Cardiac atrium fibroblast (primary cell): Measurements from ENCODE around the gene MRGPRF. TPM values are rescaled to one million over a fixed set of nuclear protein-coding genes. Genes with fewer than 3 reads are reported as not detected.

ENCODE experiments used
- total RNA-seq: library from RNA; depleted of rRNA; stranded (reverse); fragments of >200 nt; gene quantifications from 2 replicates; pipeline ENCODE4 v1.2.3, GENCODE V29; 2015

The MRGPRF gene
- 4.9 and 9.4 TPM in 2 replicates for total RNA-seq

GRCh38 chr11:69013009-69013951 lies at the start of gene MRGPRF:
Gene MRGPRF, minus strand, starts transcription at chr11:69013246. Its CDS starts 3,345 bp downstream, at chr11:69009901.

GRCh38 chr11:69048694-69049489 lies 35.8 kb upstream of the MRGPRF start, which contains the start of gene TPCN2:
Gene TPCN2, plus strand, starts transcription at chr11:69048932. Its CDS starts 66 bp downstream, at chr11:69048998.

GRCh38 chr11:68980776-68981065 lies 32.3 kb downstream of the MRGPRF start, which contains the start of gene MRGPRD:
Gene MRGPRD, minus strand, starts transcription at chr11:68980986. Its CDS starts 0 bp downstream, at chr11:68980986.

Other genes starting within 250 kb of the MRGPRF start
- 18.1 and 32.5 TPM in 2 replicates for gene CPT1A, start 171.3 kb downstream of the MRGPRF start, total RNA-seq
- 45.9 and 47.3 TPM in 2 replicates for gene MRPL21, start 109.4 kb downstream of the MRGPRF start, total RNA-seq
- 6.5 TPM in 2 replicates for gene IGHMBP2, start 109.4 kb downstream of the MRGPRF start, total RNA-seq
- gene MRGPRD, start 32.3 kb downstream of the MRGPRF start, total RNA-seq = not detected in 2 replicates
- 5.4 and 6.0 TPM in 2 replicates for gene TPCN2, start 35.7 kb upstream of the MRGPRF start, total RNA-seq
- gene SMIM38, start 142.7 kb upstream of the MRGPRF start, total RNA-seq = not detected in 2 replicates